Glomerular visceral epithelial cell (primary cell): ENCODE data around the gene KSR2.
"Not testable (repeated sequence)": the region's sequence is repeated elsewhere in the genome, so short reads cannot be mapped to it uniquely, and the experiment has no call there.

ENCODE experiments used
- DNase-seq: peaks from one replicate; pipeline ENCODE4 v3.0.0-alpha.2; 2016; ENCODE audit errors: extremely low spot score

The KSR2 gene

GRCh38 chr12:117968826-117969659 lies at the start of gene KSR2:
Gene KSR2, minus strand, starts transcription at chr12:117968990. Its CDS starts 735 bp downstream, at chr12:117968255.
- peak; percentile 64 for DNase-seq

- DNase-seq = no peak
Observed at GRCh38 chr12:118017926-118018325, 49.1 kb upstream of the KSR2 start.

GRCh38 chr12:118016424-118017264 lies 47.9 kb upstream of the KSR2 start, which contains the start of gene RFC5:
Gene RFC5, plus strand, starts transcription at chr12:118016703. Its CDS starts 125 bp downstream, at chr12:118016828.
- peak; percentile 97 for DNase-seq

DNA sequence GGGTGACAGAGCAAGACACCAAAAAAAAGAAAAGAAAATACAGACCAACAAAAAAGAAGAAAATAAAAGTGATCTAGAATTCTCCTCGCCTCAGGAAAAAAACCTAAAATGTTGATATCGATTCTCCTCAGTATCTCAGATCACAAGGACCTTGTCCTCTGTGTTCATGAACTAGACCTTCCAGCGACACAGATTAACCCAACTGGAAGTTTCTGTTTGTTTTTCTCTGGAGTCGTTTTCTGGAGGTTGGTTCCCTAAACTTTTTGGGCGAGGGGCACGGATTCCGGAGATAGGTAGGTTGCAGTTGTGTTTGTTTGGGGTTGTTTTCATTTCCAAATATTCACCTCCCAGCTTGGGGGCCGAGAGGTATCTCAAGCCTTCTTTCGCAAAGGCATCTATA lies 47.2 kb upstream of the KSR2 start:
- DNase-seq = no peak

DNA sequence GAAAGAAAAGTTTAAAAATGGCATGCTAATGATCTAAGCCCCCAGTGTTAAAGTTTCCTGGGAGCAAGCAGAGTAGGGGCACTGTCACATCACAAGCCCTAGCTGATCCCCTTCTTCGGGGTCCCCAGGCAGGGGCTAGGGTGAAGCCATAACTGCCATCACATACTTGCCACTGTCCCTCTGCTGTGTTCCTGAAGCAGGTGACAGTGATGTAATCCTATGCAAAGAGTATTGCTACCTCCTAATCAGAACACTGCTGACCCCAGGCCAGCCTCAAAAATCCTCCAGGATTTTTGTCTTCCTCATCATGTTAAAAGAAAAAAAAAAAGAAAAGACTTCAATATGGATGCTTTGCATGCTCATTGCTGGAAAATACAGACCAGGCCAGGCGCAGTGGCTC lies 46.5 kb upstream of the KSR2 start:
- no peak for DNase-seq

DNA sequence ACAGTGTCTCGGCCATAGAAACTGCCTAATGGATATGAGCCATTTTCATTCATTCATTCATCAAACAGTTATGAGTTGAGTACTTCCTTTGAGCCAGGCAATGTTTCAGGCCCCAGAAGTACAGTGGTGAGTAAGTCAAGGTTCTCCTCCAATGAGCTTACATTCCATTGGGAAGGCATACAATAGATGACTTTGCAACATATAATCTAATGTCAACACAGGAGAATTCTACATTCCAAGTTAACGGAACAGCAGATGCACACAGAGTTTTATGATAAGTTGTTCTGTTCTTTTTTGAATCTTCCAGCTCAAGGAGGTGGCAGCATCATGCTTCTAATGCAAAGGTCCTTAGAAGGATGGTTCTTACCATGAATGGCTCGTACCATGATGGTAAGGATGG lies 44.5 kb upstream of the KSR2 start:
- no peak for DNase-seq

GRCh38 chr12:118011961-118012360 lies 43.2 kb upstream of the KSR2 start:
- no peak for DNase-seq

DNA sequence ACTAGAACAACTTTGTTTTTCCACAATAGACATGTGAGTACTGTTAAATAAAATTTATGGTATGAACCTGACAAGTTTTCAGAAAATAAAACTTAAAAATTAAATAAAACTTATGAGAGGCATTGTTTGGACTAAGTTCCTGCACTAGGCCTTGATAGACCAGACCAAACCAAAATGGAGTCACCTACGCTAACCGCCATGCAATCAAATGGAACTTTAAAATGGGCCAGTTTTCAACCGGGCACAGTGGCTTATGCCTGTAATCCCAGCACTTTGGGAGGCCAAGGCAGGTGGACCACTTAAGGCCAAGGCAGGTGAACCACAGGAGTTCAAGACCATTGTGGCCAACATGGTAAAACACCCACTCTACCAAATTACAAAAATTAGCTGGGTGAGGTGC lies 42.6 kb upstream of the KSR2 start:
- DNase-seq = no peak

DNA sequence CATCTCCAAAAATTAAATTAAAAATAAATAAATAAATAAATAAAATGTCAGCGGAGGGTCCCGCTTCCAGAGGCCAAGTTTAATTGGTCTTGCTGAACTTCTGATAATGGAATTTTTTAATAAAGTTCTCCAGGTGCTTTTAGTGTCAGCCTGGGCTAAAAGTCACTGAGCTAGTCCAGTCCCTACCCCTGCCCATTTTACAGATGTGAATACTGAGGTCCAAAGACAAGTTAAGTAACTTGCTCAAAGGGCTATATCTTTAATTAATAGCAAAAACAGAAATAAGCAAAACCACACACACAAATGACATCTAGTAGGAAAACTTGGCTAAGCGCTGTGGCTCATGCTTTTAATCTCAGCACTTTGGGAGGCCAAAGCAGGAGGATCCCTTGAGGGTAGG lies 42.1 kb upstream of the KSR2 start:
- DNase-seq = no peak

DNA sequence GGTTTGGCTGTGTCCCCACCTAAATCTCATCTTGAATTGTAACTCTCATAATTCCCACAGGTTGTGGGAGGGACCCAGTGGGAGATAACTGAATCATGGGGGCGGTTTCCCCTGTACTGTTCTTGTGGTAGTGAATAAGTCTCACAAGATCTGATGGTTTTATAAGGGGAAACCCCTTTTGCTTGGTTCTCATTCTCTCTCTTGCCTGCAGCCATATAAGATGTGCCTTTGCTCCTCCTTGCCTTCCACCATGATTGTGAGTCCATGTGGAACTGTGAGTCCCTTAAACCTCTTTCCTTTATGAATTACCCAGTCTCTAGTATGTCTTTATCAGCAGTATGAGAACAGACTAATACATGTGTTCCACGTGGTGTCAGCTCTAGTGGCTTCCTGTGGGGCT lies 31.0 kb upstream of the KSR2 start:
- DNase-seq = not testable (repeated sequence)

DNA sequence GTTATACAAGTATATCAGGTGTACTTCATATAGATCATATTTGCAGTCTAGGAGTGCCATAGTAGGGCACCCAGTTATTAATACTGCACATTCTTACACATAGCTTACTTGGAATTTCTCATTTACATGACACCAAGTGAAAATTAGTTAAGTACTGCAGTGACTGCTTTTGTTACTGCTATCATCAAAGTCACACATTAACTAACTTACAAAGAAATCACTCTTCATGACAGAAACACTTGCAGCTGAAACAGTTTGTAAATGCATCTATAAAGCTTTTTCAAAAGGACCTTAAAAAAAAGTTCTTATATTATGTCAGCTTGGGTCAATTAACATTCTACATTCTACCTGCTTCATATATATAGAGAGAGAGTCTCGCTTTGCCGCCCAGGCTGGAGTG lies 29.9 kb upstream of the KSR2 start:
- no peak for DNase-seq

DNA sequence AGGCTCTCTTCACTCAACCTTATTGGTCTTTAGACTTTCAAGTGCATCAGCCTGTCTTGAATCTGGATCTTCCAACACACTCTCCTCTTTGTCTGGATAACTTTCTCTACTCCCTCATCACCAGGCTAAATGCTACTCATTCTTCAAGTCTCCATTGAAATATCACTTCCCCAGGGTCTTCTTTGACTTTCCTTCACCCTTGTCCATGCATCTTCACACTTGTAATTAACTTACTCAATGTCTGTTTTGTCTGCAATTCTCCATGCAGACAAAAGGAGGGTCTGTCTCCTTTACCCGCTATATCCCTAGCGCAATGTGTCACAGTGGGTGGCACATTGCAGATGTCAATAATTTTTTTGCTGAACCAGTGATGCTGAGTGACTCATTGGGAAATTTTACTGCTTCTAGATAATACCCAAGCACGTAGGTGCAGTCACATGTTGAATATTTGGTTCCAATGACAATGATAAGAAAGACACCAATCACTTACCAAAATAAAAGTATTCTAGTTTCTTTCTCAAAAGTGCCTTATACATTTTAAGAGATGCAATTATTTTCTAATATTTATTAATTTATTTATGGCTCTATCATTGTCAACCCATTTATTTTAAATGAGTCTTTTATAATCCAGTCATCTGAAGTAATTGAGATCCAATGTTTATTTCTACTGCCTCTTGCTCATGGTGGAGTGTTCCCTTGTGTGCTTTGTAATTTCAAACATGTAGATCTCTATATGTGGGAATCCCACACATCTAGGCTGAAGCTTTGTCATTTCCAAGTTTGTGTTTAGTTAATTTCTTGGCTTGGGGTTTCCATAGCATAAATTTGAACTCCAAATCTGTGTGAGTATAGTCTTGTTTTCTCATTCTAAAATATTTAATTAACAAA lies 26.0 kb upstream of the KSR2 start:
- no peak for DNase-seq

GRCh38 chr12:117986705-117987469 lies 18.1 kb upstream of the KSR2 start:
- DNase-seq = peak; percentile 76

DNA sequence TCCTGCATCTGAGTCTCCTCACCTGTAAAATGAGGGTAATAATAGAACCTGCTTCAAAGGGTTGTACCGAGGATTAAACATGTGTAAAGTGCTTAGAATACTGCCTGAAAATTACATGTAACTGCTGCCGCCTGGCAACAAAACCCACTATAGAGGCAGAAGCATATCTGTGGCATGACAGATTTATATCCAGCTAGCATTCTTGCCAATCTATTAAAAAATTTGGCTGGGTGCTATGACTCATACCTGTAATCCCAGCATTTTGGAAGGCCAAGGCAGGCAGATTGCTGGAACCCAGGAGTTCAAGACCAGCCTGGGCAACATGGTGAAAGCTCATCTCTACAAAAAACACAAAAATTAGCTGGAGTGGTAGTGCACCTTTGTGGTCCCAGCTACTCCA lies 16.4 kb upstream of the KSR2 start:
- no peak for DNase-seq

DNA sequence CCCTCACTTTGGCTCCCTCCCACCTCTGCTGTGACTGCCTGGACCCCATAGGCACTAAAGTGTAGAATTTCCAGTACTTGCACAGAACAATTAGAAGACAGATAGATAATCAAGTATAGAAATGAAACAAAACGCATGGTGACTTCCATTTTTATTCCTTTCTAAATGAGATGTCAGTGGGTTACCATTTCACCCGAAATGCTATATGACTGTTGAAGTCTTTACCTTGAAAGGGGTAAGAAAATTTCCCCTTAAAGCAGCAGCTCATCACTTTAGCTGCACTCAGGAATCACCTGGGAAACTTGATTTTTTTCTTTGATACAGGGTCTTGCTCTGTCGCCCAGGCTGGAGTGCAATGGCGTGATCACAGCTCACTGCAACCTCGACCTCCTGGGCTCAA lies 12.5 kb upstream of the KSR2 start:
- DNase-seq = no peak

DNA sequence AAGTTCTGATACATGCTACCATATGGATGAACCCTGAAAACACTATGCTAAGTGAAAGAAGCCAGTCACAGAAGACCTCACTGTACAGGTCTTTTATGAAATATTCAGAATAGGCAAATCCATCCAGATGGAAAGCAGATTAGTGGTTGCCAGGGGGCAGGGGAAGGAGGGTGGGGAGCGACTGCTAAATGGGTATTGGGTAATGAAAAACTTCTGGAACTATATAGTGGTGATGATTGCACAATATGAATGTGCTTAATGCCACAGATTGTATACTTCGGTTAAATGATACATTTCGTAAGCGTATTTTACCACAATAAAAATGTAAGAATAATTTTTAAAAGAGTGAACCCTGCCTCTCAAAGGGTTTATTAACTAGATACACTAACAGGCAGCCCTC lies 11.8 kb upstream of the KSR2 start:
- DNase-seq = no peak

DNA sequence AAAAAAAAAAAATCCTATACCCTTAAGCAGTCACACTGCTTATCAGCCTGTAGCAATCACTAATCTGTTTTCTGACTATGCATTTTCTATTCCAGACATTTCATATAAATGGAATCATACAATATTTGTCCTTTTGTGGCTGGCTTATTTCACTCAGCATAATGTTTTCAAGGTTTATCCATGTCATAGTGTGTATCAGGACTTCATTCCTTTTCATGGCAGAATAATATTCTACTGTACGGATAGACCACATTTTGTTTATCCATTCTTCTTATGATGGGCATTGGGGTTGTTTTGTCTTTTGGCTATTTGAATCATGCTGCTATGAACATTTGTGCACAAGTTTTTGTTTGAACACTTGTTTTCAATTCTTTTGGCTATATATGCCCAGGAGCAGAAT lies 8.6 kb upstream of the KSR2 start:
- no peak for DNase-seq

- DNase-seq = no peak
Observed at GRCh38 chr12:117975006-117975405, 6.2 kb upstream of the KSR2 start.

DNA sequence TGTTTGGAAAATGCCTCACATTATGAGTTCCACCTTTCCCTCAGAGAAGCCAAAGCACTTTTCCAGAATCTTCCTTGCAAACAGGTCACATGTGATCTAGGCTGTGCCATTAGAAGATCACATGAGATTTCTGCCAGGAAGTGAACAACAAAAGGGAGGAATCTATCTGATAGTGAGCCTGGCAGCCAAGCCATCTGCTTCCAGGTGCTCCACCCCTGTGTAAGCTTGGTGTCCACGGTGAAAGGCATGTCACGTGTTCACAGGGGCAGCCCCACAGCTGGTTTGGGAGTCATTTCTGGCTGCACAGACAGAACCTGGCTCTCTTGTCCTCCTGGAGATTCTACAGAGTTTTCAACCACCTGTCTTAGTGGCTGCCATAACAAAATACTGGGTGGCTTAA lies 3.5 kb upstream of the KSR2 start:
- no peak for DNase-seq

DNA sequence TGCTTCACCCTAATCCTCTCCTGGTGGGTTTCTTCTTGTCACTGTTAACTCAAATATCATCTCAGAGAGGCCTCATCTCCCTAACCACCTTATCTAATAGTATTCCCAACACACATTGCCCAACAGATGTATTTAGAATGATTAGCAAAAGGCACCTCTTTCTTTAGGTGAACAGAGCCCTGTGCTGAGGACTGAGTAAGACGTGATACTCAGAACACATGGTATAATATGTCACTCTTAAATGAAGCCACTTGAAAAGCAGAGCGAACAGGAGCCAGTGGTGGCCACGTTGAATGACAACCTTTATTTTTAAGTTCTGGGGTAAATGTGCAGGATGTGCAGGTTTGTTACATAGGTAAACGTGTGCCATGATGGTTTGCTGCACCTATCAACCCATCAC lies 1.5 kb upstream of the KSR2 start:
- no peak for DNase-seq

- DNase-seq = no peak
Observed at GRCh38 chr12:117968151-117968789, 520 bp downstream of the KSR2 start.
